Esophagus squamous epithelium (tissue), 4 donors: ENCODE measurements around the gene SHFL.

Experiments
- CTCF ChIP-seq, 6 experiments: fragments of 450-650 bp in 4 of 6; fragments of 200-600 bp in 2 of 6; sonication (generic) in 2 of 6; IDR thresholded peaks; one replicate each; pipeline ENCODE4 v1.5.1; 2016 to 2019; ENCODE audit warnings: antibody characterized with exemption in 6 of 6, mild to moderate bottlenecking in 4 of 6, moderate library complexity in 4 of 6
- POLR2A ChIP-seq, 4 donors: fragments of 450-650 bp; IDR thresholded peaks; one replicate each; pipeline ENCODE4 v1.6.1; 2017; ENCODE audit warnings: antibody characterized with exemption in 4 of 4, mild to moderate bottlenecking in 4 of 4, moderate library complexity in 3 of 4

- TF ChIP-seq CTCF (IDR thresholded peaks at IDR 0.05) (no peak), POLR2A (IDR thresholded peaks at IDR 0.05) (no peak)
Measured at GRCh38 chr19:10124429-10124828, 38.3 kb downstream of the SHFL start.
